Effector memory CD8-positive, alpha-beta T cell (primary cell): ENCODE data around the gene SERPINA7.
"Not testable (repeated sequence)": the region's sequence is repeated elsewhere in the genome, so short reads cannot be mapped to it uniquely, and the experiment has no call there.

Experiments used
- ATAC-seq: fragments of 150-1000 bp; cut with Tn5 transposase; replicated peaks from 2 replicates; pipeline ENCODE4 v1.10.0; 2021; ENCODE audit warnings: mild to moderate bottlenecking, moderate library complexity
- DNase-seq, 3 experiments: peaks; one replicate each; pipeline ENCODE4 v3.0.0; 2021
- H3K27ac Mint-ChIP-seq, 2 donors: one replicate each; pipeline ENCODE4 v1.8.0; 2022; ENCODE audit warnings: mild to moderate bottlenecking in 2 of 2, mixed read lengths in 2 of 2, moderate library complexity in 2 of 2
- H3K27me3 Mint-ChIP-seq, 2 donors: one replicate each; pipeline ENCODE4 v1.8.0; 2022; ENCODE audit warnings: mixed read lengths in 2 of 2
- H3K36me3 Mint-ChIP-seq: one replicate; pipeline ENCODE4 v1.8.0; 2022; ENCODE audit warnings: mild to moderate bottlenecking, moderate library complexity, mixed read lengths; ENCODE audit not compliant: insufficient read depth
- H3K4me1 Mint-ChIP-seq, 2 donors: one replicate each; pipeline ENCODE4 v1.8.0; 2022; ENCODE audit warnings: low read depth in 2 of 2, mixed read lengths in 2 of 2
- H3K4me3 Mint-ChIP-seq, 2 donors: one replicate each; pipeline ENCODE4 v1.8.0; 2022; ENCODE audit warnings: mild to moderate bottlenecking in 2 of 2, mixed read lengths in 2 of 2, moderate library complexity in 2 of 2
- H3K9me3 Mint-ChIP-seq, 2 donors: one replicate each; pipeline ENCODE4 v1.8.0; 2022; ENCODE audit warnings: mixed read lengths in 2 of 2

The SERPINA7 gene

DNA sequence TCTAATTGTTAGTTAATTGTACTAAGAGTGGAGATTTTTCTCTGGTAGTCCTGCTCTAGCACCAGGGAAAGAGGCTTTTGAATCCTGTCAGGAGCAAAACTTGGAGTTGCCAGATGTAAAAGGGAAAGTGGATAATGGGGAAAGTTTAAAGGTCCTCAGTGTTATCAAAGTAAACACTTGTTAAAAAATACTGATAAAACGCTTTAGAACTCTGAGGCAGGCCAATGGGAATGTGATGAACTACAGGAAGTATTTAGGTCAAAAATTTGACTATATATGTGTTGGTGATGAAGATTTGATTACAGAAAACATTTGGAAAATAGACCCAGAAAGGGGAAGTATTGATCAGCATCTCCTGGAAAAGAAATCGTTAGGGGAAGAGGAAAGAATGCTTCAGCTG, 32.8 kb downstream of the SERPINA7 start:
- Mint-ChIP-seq H3K27me3 (no peaks in the 10 kb centered on the region), H3K9me3 (peaks cover 0 to 1% of the 10 kb centered on the region in 2 donors), H3K4me3 (no peak overlapping the region), H3K27ac (no peak overlapping the region), H3K36me3 (no peaks in the 10 kb centered on the region), H3K4me1 (no peaks in the 10 kb centered on the region)
- no peak for DNase-seq
- ATAC-seq: no peak

DNA sequence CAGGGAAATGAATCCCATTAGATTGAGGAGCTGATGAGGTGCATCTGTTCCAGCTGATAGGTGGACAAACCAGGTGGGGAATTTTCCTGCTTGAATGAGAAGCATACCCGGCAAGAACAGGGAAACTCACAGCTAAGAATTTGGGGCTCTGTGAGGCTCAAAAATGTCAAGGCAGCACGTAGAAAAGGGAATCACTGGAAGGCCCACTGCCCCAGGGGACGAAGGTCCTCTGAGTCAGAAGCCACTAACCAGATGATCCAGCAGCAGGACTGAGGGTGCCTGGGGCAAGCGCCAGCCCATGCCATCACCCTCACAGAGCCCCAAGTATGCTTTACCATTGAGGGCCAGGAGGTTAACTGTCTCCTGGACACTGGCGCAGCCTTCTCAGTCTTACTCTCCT, 37.9 kb downstream of the SERPINA7 start:
- not testable (repeated sequence) for H3K27ac Mint-ChIP-seq, H3K4me1 Mint-ChIP-seq, H3K27me3 Mint-ChIP-seq, DNase-seq, H3K4me3 Mint-ChIP-seq, ATAC-seq, H3K9me3 Mint-ChIP-seq, H3K36me3 Mint-ChIP-seq

DNA sequence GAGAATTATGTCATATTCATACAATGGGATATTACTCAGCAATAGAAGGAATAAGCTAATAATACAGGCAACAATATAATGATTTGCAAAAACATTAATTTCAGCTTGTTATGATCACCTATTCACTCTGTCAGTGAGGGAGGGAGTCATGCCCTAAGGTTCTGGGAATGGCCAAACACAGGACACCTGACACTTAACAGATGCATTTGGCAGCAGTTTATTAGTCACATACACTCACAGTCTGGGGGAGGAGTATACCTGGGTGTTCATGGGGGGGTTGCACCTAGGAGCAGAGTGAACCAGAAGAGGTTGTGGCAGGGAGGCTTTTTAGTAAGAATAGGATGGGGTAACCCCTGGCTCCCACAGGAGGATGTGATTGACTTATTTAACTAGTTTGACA, 38.3 kb downstream of the SERPINA7 start:
- H3K4me1 Mint-ChIP-seq: no peaks in the 10 kb centered on the region
- no peak overlapping the region for H3K4me3 Mint-ChIP-seq
- no peak overlapping the region for H3K27ac Mint-ChIP-seq
- ATAC-seq (no peak), DNase-seq (no peak)
- H3K36me3 Mint-ChIP-seq: no peaks in the 10 kb centered on the region
- H3K27me3 Mint-ChIP-seq: no peaks in the 10 kb centered on the region
- no peaks in the 10 kb centered on the region for H3K9me3 Mint-ChIP-seq

DNA sequence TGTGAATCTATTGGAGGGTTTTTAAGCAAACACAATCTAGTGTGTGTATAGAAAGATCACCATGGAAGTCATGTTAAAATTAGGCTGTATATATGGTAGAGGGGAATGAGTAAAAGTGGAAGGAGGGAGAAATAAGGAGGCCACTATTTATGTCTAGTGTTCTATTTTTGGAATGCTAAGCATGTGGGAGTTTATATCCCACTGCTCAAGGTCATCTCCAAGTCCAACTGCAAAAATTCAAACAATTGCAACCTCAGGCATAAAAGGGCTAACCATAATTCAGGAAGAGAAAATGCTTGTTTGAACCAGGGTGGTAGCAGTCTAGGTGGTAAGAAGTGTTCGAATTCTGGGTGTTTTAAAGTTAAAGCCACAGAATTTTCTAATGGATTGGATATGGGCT, 39.2 kb downstream of the SERPINA7 start:
- Mint-ChIP-seq H3K27ac (no peak overlapping the region), H3K36me3 (no peaks in the 10 kb centered on the region), H3K4me3 (no peak overlapping the region), H3K27me3 (no peaks in the 10 kb centered on the region), H3K4me1 (no peaks in the 10 kb centered on the region), H3K9me3 (no peaks in the 10 kb centered on the region)
- ATAC-seq (no peak), DNase-seq (no peak)

DNA sequence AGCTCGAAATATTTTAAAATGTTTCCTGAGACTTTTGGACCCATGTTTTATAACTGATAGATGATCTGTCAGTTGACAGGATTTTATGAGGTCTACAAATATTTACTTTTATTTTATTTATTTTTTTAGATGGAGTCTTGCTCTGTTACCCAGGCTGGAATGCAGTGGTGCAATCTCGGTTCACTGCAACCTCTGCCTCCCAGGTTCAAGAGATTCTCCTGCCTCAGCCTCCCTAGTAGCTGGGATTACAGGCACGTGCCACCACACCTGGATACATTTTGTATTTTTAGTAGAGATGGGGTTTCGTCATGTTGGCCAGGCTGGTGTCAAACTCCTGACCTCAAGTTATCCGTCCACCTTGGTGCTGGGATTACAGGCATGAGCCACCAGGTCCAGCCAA, 50.0 kb downstream of the SERPINA7 start:
- H3K4me1 Mint-ChIP-seq, H3K36me3 Mint-ChIP-seq, DNase-seq, H3K4me3 Mint-ChIP-seq, H3K27me3 Mint-ChIP-seq, H3K27ac Mint-ChIP-seq, ATAC-seq: not testable (repeated sequence)
- peaks cover 4 to 17% of the 10 kb centered on the region in 2 donors for H3K9me3 Mint-ChIP-seq
